ENCODE results near the gene CEACAM20.
"Not testable (repeated sequence)": the region's sequence is repeated elsewhere in the genome, so short reads cannot be mapped to it uniquely, and the experiment has no call there.

The CEACAM20 gene

DNA sequence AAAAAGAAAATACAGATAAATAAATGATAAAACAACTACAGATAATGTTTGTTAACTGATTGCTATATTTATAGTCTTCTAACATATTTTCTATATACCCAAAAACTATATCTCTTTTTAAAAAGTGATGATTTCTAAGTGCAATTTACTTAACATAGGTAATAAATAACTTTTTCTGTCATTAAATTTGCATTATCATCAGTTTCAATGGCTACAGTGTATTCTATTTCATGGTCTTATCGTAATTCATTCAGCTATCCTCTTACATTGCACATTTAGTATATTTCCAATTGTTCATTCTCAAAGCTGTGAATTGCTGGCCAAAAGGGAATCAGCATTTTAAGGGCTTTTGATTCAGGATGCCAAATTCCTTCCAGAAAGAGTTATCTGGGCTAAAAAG is 32.8 kb downstream of the CEACAM20 start:
- ChIA-PET CTCF (no interaction called here), POLR2A (no interaction called here)
- no peak for DNase-seq (ENCODE audit: extremely low spot score)
- TF ChIP-seq ARNT (IDR thresholded peaks at IDR 0.05): no peak
- no peak for TF ChIP-seq ELF4 (IDR thresholded peaks at IDR 0.05)
- TF ChIP-seq FOXK2 (IDR thresholded peaks at IDR 0.05): no peak
- TF ChIP-seq CTBP1 (IDR thresholded peaks at IDR 0.05; ENCODE audit: borderline replicate concordance): no peak
- no peak for TF ChIP-seq NFRKB (IDR thresholded peaks at IDR 0.05)
- TF ChIP-seq SP1 (IDR thresholded peaks at IDR 0.05): no peak
- TF ChIP-seq LEF1 (IDR thresholded peaks at IDR 0.05; ENCODE audit: borderline replicate concordance): no peak
- no peak for TF ChIP-seq FOXM1 (IDR thresholded peaks at IDR 0.05; ENCODE audit: borderline replicate concordance)
- no peak for TF ChIP-seq ZNF384 (IDR thresholded peaks at IDR 0.05)
- no peak for TF ChIP-seq FOXA1 (IDR thresholded peaks at IDR 0.05)
- TF ChIP-seq BHLHE40 (IDR thresholded peaks at IDR 0.05; ENCODE audit: borderline replicate concordance): no peak
- TF ChIP-seq, protein P1, sequence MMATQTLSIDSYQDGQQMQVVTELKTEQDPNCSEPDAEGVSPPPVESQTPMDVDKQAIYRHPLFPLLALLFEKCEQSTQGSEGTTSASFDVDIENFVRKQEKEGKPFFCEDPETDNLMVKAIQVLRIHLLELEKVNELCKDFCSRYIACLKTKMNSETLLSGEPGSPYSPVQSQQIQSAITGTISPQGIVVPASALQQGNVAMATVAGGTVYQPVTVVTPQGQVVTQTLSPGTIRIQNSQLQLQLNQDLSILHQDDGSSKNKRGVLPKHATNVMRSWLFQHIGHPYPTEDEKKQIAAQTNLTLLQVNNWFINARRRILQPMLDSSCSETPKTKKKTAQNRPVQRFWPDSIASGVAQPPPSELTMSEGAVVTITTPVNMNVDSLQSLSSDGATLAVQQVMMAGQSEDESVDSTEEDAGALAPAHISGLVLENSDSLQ (IDR thresholded peaks at IDR 0.05): no peak
- TF ChIP-seq HDGF (IDR thresholded peaks at IDR 0.05; ENCODE audit: borderline replicate concordance): no peak
- TF ChIP-seq SUZ12 (IDR thresholded peaks at IDR 0.05): no peak
- no peak for TF ChIP-seq L3MBTL2 (conservative IDR thresholded peaks at IDR 0.05)
- no peak for TF ChIP-seq TARDBP (IDR thresholded peaks at IDR 0.05)

DNA sequence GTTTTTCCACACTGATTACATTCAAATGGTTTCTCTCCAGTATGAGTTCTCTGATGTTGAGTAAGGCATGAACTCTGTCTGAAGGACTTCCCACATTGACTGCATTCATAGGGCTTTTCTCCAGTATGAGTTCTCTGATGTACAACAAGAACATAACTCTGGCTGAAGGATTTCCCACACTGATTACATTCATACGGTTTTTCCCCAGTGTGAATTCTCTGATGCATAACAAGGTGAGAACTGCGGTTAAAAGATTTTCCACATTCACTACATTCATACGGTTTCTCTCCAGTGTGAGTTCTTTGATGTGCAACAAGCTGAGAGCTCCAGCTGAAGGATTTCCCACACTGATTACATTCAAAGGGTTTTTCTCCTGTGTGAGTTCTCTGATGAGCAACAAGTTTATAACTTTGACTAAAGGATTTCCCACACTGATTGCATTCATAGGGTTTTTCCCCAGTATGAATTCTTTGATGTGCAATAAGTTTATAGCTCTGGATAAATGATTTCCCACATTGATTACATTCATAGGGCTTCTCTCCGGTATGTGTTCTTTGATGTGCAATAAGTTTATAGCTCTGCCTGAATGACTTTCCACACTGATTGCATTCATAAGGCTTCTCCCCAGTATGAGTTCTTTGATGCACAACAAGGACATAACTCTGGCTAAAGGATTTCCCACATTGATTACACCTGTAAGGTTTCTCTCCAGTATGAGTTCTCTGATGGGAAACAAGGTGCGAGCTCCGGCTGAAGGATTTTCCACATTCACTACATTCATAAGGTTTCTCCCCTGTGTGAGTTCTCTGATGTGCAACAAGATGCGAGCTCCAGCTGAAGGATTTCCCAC is 52.7 kb downstream of the CEACAM20 start:
- ChIA-PET POLR2A (no interaction called here), CTCF (no interaction called here)
- no peak for TF ChIP-seq HDGF (IDR thresholded peaks at IDR 0.05; ENCODE audit: borderline replicate concordance)
- TF ChIP-seq TARDBP (IDR thresholded peaks at IDR 0.05): no peak
- no peak for TF ChIP-seq NFRKB (IDR thresholded peaks at IDR 0.05)
- no peak for TF ChIP-seq L3MBTL2 (conservative IDR thresholded peaks at IDR 0.05)
- TF ChIP-seq CTBP1 (IDR thresholded peaks at IDR 0.05; ENCODE audit: borderline replicate concordance): no peak
- no peak for TF ChIP-seq LEF1 (IDR thresholded peaks at IDR 0.05; ENCODE audit: borderline replicate concordance)
- no peak for TF ChIP-seq FOXA1 (IDR thresholded peaks at IDR 0.05)
- no peak for TF ChIP-seq ELF4 (IDR thresholded peaks at IDR 0.05)
- TF ChIP-seq FOXK2 (IDR thresholded peaks at IDR 0.05): no peak
- no peak for DNase-seq (ENCODE audit: extremely low spot score)

DNA sequence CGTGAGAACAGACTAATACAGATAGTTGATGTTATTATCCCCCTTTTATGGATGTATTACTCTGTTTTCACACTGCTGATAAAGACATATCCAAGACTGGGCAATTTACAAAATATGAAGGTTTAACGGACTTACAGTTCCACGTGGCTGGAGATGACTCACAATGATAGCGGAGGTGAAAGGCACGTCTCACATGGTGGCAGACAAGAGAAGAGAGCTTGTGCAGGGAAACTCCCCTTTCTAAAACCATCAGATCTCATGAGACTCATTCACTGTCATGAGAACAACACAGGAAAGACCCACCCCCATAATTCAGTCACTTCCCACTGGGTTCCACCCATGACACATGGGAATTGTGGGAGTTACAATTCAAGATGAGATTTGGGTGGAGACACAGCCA is 60.7 kb downstream of the CEACAM20 start:
- DNase-seq (ENCODE audit: extremely low spot score); CTCF ChIA-PET; POLR2A ChIA-PET: not testable (repeated sequence)

DNA sequence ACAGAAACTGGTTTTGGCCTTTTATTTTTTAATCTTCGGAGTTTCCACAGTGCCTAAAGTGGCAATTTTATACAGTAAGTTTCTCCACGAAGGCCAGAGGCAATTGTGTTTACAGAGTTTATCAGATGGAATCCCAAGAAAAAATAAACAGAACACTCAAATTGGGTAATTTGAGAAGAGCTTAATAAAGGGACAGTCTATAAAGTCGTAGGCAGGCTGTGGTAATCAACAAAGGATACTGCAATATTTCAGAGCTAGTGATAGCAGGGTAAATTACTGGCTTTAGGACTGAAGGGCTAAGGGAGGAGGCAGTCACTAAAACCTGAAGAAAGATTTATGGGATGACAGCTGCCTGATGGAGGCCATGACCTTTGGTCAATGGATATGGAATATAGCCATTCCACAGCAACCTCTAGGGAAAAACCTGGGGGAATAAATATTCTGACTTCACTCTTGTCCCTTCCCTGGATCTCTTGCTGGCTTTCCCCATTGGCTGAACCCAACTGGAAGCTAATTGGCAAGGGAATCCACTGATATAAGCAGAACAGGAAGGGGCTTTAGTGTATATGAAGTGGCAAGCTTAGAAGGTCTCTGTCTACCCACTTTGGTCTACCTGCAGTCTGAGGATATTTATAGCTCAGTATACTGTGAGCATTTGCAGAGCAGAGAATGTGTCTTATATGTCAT is 66.7 kb downstream of the CEACAM20 start:
- POLR2A ChIA-PET, CTCF ChIA-PET: not testable (repeated sequence)

More for the DNA sequence above, 66.7 kb downstream of the CEACAM20 start:
- not testable (repeated sequence) for DNase-seq (ENCODE audit: extremely low spot score)
